ENCODE data around the gene GUCY1A1.

Gene GUCY1A1

GRCh38 chr4:155693015-155693663, 26.5 kb downstream of the GUCY1A1 start:
- no peak for DNase-seq

GRCh38 chr4:155694100-155694785, 27.6 kb downstream of the GUCY1A1 start:
- DNase-seq, result no peak

- no peak for DNase-seq
These were observed 29.6 kb downstream of the GUCY1A1 start for GRCh38 chr4:155696226-155696625.

GRCh38 chr4:155696726-155697125, 30.1 kb downstream of the GUCY1A1 start:
- no peak for DNase-seq

- DNase-seq, result no peak
These were observed 35.2 kb downstream of the GUCY1A1 start for GRCh38 chr4:155701827-155702226.

- no peak for DNase-seq
These were observed 37.0 kb downstream of the GUCY1A1 start for GRCh38 chr4:155703486-155704247.

- DNase-seq, result no peak
These were observed 38.3 kb downstream of the GUCY1A1 start for GRCh38 chr4:155704841-155705404.

- DNase-seq, result no peak
These were observed 39.0 kb downstream of the GUCY1A1 start for GRCh38 chr4:155705664-155706063.

- no peak for DNase-seq
These were observed 39.5 kb downstream of the GUCY1A1 start for GRCh38 chr4:155706147-155706546.

GRCh38 chr4:155707251-155707650, 40.6 kb downstream of the GUCY1A1 start:
- no peak for DNase-seq

GRCh38 chr4:155708782-155709181, 42.1 kb downstream of the GUCY1A1 start:
- no peak for DNase-seq

- no peak for DNase-seq
These were observed 43.3 kb downstream of the GUCY1A1 start for GRCh38 chr4:155709918-155710317.

GRCh38 chr4:155711556-155711955, 44.9 kb downstream of the GUCY1A1 start:
- DNase-seq, result no peak

GRCh38 chr4:155712846-155713245, 46.2 kb downstream of the GUCY1A1 start:
- no peak for DNase-seq

- no peak for DNase-seq
These were observed 47.3 kb downstream of the GUCY1A1 start for GRCh38 chr4:155713911-155714310.

GRCh38 chr4:155722336-155722735, 55.7 kb downstream of the GUCY1A1 start:
- DNase-seq, result no peak

GRCh38 chr4:155722816-155723499, 56.3 kb downstream of the GUCY1A1 start:
- no peak for DNase-seq

- DNase-seq, result no peak
These were observed 58.1 kb downstream of the GUCY1A1 start for GRCh38 chr4:155724731-155725130.

GRCh38 chr4:155734065-155734464, 67.4 kb downstream of the GUCY1A1 start:
- no peak for DNase-seq

- DNase-seq, result no peak
These were observed 68.3 kb downstream of the GUCY1A1 start for GRCh38 chr4:155734951-155735350.

GRCh38 chr4:155735496-155735895, 68.8 kb downstream of the GUCY1A1 start:
- DNase-seq, result no peak

- DNase-seq, result no peak
These were observed 71.9 kb downstream of the GUCY1A1 start for GRCh38 chr4:155738548-155738947.

- DNase-seq, result no peak
These were observed 74.9 kb downstream of the GUCY1A1 start for GRCh38 chr4:155741546-155741945.

Measured in activated CD4-positive, CD25-positive, alpha-beta regulatory T cell (primary cell).